Measurements from ENCODE around the gene SESN3.

SESN3 gene

GRCh38 chr11:95182397-95182796, 48.6 kb downstream of the SESN3 start:
- H3K27ac ChIP-seq (ENCODE audit: low read depth, low read length) = no peak overlapping the region
- H3K4me3 ChIP-seq (ENCODE audit: low read length) = no peak overlapping the region
- H3K9me3 ChIP-seq (ENCODE audit: control insufficient read depth, insufficient read depth, low read length) = no peaks in the 10 kb centered on the region
- TF ChIP-seq CTCF (IDR thresholded peaks at IDR 0.05; ENCODE audit: low read depth, low read length, poor library complexity, severe bottlenecking) (no peak), EZH2phosphoT487 (IDR thresholded peaks at IDR 0.05; ENCODE audit: borderline replicate concordance, low read length) (no peak)
- no peaks in the 10 kb centered on the region for H3K27me3 ChIP-seq (ENCODE audit: control insufficient read depth, low read length)
- no peaks in the 10 kb centered on the region for H3K9me2 ChIP-seq (replicated peaks; ENCODE audit: control insufficient read depth, low read length)
- peaks cover 50% of the 10 kb centered on the region for H3K36me3 ChIP-seq (ENCODE audit: control insufficient read depth, low read length)
- H3F3A ChIP-seq (ENCODE audit: control insufficient read depth, insufficient read depth) = 0 out of 2 replicates have a peak, but pooled peaks cover 2% of the 10 kb centered on the region
- no peaks in the 10 kb centered on the region for H4K20me1 ChIP-seq (ENCODE audit: control insufficient read depth, insufficient read depth, low read depth, low read length)
- H3K4me2 ChIP-seq (ENCODE audit: low read length) = no peak overlapping the region
- no peaks in the 10 kb centered on the region for H3K4me1 ChIP-seq (ENCODE audit: control insufficient read depth, low read length)
- H3K79me2 ChIP-seq (ENCODE audit: control insufficient read depth, low read length) = no peaks in the 10 kb centered on the region

GRCh38 chr11:95175818-95176380, 55.1 kb downstream of the SESN3 start:
- Histone ChIP-seq H3K9me3 (ENCODE audit: control insufficient read depth, insufficient read depth, low read length) (no peaks in the 10 kb centered on the region), H3K9me2 (replicated peaks; ENCODE audit: control insufficient read depth, low read length) (no peaks in the 10 kb centered on the region), H3K27me3 (ENCODE audit: control insufficient read depth, low read length) (no peaks in the 10 kb centered on the region), H3K79me2 (ENCODE audit: control insufficient read depth, low read length) (no peaks in the 10 kb centered on the region), H3K4me2 (ENCODE audit: low read length) (no peak overlapping the region), H3K36me3 (ENCODE audit: control insufficient read depth, low read length) (peaks cover 57% of the 10 kb centered on the region), H3K4me3 (ENCODE audit: low read length) (no peak overlapping the region), H4K20me1 (ENCODE audit: control insufficient read depth, insufficient read depth, low read depth, low read length) (no peaks in the 10 kb centered on the region), H3K27ac (ENCODE audit: low read depth, low read length) (no peak overlapping the region), H3F3A (ENCODE audit: control insufficient read depth, insufficient read depth) (no peaks in the 10 kb centered on the region), H3K4me1 (ENCODE audit: control insufficient read depth, low read length) (no peaks in the 10 kb centered on the region)
- TF ChIP-seq EZH2phosphoT487 (IDR thresholded peaks at IDR 0.05; ENCODE audit: borderline replicate concordance, low read length) (no peak), CTCF (IDR thresholded peaks at IDR 0.05; ENCODE audit: low read depth, low read length, poor library complexity, severe bottlenecking) (no peak)

GRCh38 chr11:95170294-95170693, 60.7 kb downstream of the SESN3 start:
- Histone ChIP-seq H3K27ac (ENCODE audit: low read depth, low read length) (no peak overlapping the region), H3K4me1 (ENCODE audit: control insufficient read depth, low read length) (no peaks in the 10 kb centered on the region), H3K27me3 (ENCODE audit: control insufficient read depth, low read length) (no peaks in the 10 kb centered on the region), H3K4me2 (ENCODE audit: low read length) (no peak overlapping the region), H3K9me3 (ENCODE audit: control insufficient read depth, insufficient read depth, low read length) (no peaks in the 10 kb centered on the region), H3F3A (ENCODE audit: control insufficient read depth, insufficient read depth) (no peaks in the 10 kb centered on the region), H3K79me2 (ENCODE audit: control insufficient read depth, low read length) (no peaks in the 10 kb centered on the region), H3K9me2 (replicated peaks; ENCODE audit: control insufficient read depth, low read length) (no peaks in the 10 kb centered on the region), H3K4me3 (ENCODE audit: low read length) (no peak overlapping the region), H3K36me3 (ENCODE audit: control insufficient read depth, low read length) (peaks cover 18% of the 10 kb centered on the region), H4K20me1 (ENCODE audit: control insufficient read depth, insufficient read depth, low read depth, low read length) (no peaks in the 10 kb centered on the region)
- TF ChIP-seq CTCF (IDR thresholded peaks at IDR 0.05; ENCODE audit: low read depth, low read length, poor library complexity, severe bottlenecking) (no peak), EZH2phosphoT487 (IDR thresholded peaks at IDR 0.05; ENCODE audit: borderline replicate concordance, low read length) (no peak)

Data from DOHH2 (cell line).